ENCODE measurements around the gene NAA11.

The NAA11 gene

GRCh38 chr4:79358438-79358837 is 32.6 kb upstream of the NAA11 start:
- no peak for TF ChIP-seq CTCF (IDR thresholded peaks at IDR 0.05; ENCODE audit: low read depth, low read length, missing control alignments)
- DNase-seq (ENCODE audit: low read depth): no peak
- no peak overlapping the region for H3K4me3 ChIP-seq (ENCODE audit: low read depth, low read length)

- TF ChIP-seq CTCF (IDR thresholded peaks at IDR 0.05; ENCODE audit: low read depth, low read length, missing control alignments): no peak
- DNase-seq (ENCODE audit: low read depth): no peak
- no peak overlapping the region for H3K4me3 ChIP-seq (ENCODE audit: low read depth, low read length)
These were observed 31.5 kb upstream of the NAA11 start for GRCh38 chr4:79357365-79357764.

- H3K4me3 ChIP-seq (ENCODE audit: low read depth, low read length): no peak overlapping the region
- DNase-seq (ENCODE audit: low read depth): no peak
- TF ChIP-seq CTCF (IDR thresholded peaks at IDR 0.05; ENCODE audit: low read depth, low read length, missing control alignments): no peak
These were observed 27.2 kb upstream of the NAA11 start for GRCh38 chr4:79353075-79353474.

- H3K4me3 ChIP-seq (ENCODE audit: low read depth, low read length): no peak overlapping the region
- TF ChIP-seq CTCF (IDR thresholded peaks at IDR 0.05; ENCODE audit: low read depth, low read length, missing control alignments): no peak
- DNase-seq (ENCODE audit: low read depth): no peak
These were observed 22.5 kb upstream of the NAA11 start for GRCh38 chr4:79348405-79348804.

- no peak for TF ChIP-seq CTCF (IDR thresholded peaks at IDR 0.05; ENCODE audit: low read depth, low read length, missing control alignments)
- no peak overlapping the region for H3K4me3 ChIP-seq (ENCODE audit: low read depth, low read length)
- no peak for DNase-seq (ENCODE audit: low read depth)
These were observed 16.2 kb upstream of the NAA11 start for GRCh38 chr4:79341893-79342653.

- no peak for TF ChIP-seq CTCF (IDR thresholded peaks at IDR 0.05; ENCODE audit: low read depth, low read length, missing control alignments)
- DNase-seq (ENCODE audit: low read depth): no peak
- no peak overlapping the region for H3K4me3 ChIP-seq (ENCODE audit: low read depth, low read length)
These were observed 14.7 kb upstream of the NAA11 start for GRCh38 chr4:79340568-79340967.

- H3K4me3 ChIP-seq (ENCODE audit: low read depth, low read length): no peak overlapping the region
- no peak for TF ChIP-seq CTCF (IDR thresholded peaks at IDR 0.05; ENCODE audit: low read depth, low read length, missing control alignments)
- DNase-seq (ENCODE audit: low read depth): no peak
These were observed 12.3 kb upstream of the NAA11 start for GRCh38 chr4:79338148-79338547.
